HCT116 (cell line): Measurements from ENCODE around the gene HBG2.

Experiments used
- CBX3 ChIP-seq: IDR thresholded peaks from 2 replicates; pipeline ENCODE4 v1.6.1; 2012; ENCODE audit warnings: low read depth
- EZH2 ChIP-seq: fragments of 200-600 bp; sonication (generic); IDR thresholded peaks from 2 replicates; pipeline ENCODE4 v1.6.1; 2017; ENCODE audit warnings: antibody characterized with exemption, mixed run types
- EZH2phosphoT487 ChIP-seq: fragments of 200-600 bp; IDR thresholded peaks from 2 replicates; pipeline ENCODE4 v1.6.1; 2018; ENCODE audit warnings: antibody characterized with exemption, borderline replicate concordance
- MAX ChIP-seq: IDR thresholded peaks from 2 replicates; pipeline ENCODE4 v1.6.1; 2012
- POLR2A ChIP-seq: IDR thresholded peaks from 2 replicates; pipeline ENCODE4 v1.7.0; 2011; ENCODE audit warnings: borderline replicate concordance; ENCODE audit not compliant: insufficient read depth, insufficient read length; ENCODE audit errors: extremely low read depth
- POLR2AphosphoS5 ChIP-seq: IDR thresholded peaks from 2 replicates; pipeline ENCODE4 v1.6.1; 2011; ENCODE audit warnings: mild to moderate bottlenecking, low read depth, low read length, moderate library complexity
- RAD21 ChIP-seq: IDR thresholded peaks from 2 replicates; pipeline ENCODE4 v1.6.1; 2012; ENCODE audit warnings: low read depth, mild to moderate bottlenecking
- YY1 ChIP-seq: IDR thresholded peaks from 2 replicates; pipeline ENCODE4 v1.6.1; 2011; ENCODE audit warnings: low read length, low read depth, moderate library complexity, mild to moderate bottlenecking; ENCODE audit not compliant: insufficient replicate concordance; ENCODE audit errors: extremely low read depth
- ZBTB33 ChIP-seq: IDR thresholded peaks from 2 replicates; pipeline ENCODE4 v1.6.1; 2011; ENCODE audit warnings: mild to moderate bottlenecking, low read length, moderate library complexity; ENCODE audit not compliant: insufficient replicate concordance; ENCODE audit errors: extremely low read depth
- ZFX ChIP-seq: fragments of 450-650 bp; IDR thresholded peaks from 2 replicates; pipeline ENCODE4 v1.6.1; 2017
- ZNF274 ChIP-seq: fragments of 200-500 bp; sonication (Bioruptor generic); IDR thresholded peaks from 2 replicates; pipeline ENCODE4 v1.6.1; 2014; ENCODE audit warnings: mild to moderate bottlenecking, low read depth, low read length, inconsistent platforms
- TF ChIP-seq, protein P1 (sequence below), 3 experiments: fragments of 200-600 bp in 1 of 3; sonication (generic) in 1 of 3; IDR thresholded peaks in 2 of 3; conservative IDR thresholded peaks in 1 of 3; 2 replicates each; pipeline ENCODE4 v1.5.1; 2012 to 2017; ENCODE audit warnings: low read depth in 2 of 3, low read length in 2 of 3, antibody characterized with exemption in 1 of 3, borderline replicate concordance in 1 of 3, control low read depth in 1 of 3, mild to moderate bottlenecking in 1 of 3, mixed read lengths in 1 of 3, mixed run types in 1 of 3, moderate library complexity in 1 of 3; ENCODE audit not compliant: insufficient read depth in 1 of 3

- TF ChIP-seq POLR2A: no peak
- TF ChIP-seq, protein P1, sequence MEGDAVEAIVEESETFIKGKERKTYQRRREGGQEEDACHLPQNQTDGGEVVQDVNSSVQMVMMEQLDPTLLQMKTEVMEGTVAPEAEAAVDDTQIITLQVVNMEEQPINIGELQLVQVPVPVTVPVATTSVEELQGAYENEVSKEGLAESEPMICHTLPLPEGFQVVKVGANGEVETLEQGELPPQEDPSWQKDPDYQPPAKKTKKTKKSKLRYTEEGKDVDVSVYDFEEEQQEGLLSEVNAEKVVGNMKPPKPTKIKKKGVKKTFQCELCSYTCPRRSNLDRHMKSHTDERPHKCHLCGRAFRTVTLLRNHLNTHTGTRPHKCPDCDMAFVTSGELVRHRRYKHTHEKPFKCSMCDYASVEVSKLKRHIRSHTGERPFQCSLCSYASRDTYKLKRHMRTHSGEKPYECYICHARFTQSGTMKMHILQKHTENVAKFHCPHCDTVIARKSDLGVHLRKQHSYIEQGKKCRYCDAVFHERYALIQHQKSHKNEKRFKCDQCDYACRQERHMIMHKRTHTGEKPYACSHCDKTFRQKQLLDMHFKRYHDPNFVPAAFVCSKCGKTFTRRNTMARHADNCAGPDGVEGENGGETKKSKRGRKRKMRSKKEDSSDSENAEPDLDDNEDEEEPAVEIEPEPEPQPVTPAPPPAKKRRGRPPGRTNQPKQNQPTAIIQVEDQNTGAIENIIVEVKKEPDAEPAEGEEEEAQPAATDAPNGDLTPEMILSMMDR (IDR thresholded peaks at IDR 0.05 in 2 of 3, conservative IDR thresholded peaks at IDR 0.05 in 1 of 3; ENCODE audit: borderline replicate concordance in 1 of 3, insufficient read depth in 1 of 3, low read depth in 2 of 3, low read length in 2 of 3): no peak
- no peak for TF ChIP-seq POLR2AphosphoS5
- TF ChIP-seq ZFX: no peak
- TF ChIP-seq RAD21: no peak
- TF ChIP-seq EZH2: no peak
- TF ChIP-seq ZNF274: no peak
- TF ChIP-seq MAX: no peak
- no peak for TF ChIP-seq CBX3
- no peak for TF ChIP-seq EZH2phosphoT487
- TF ChIP-seq ZBTB33: no peak
- no peak for TF ChIP-seq YY1
Observed at GRCh38 chr11:5283086-5283485, 28.5 kb upstream of the HBG2 start.
